ENCODE results near the gene ZBTB46.
"Not testable (repeated sequence)": the region's sequence is repeated elsewhere in the genome, so short reads cannot be mapped to it uniquely, and the experiment has no call there.

ZBTB46 gene

DNA sequence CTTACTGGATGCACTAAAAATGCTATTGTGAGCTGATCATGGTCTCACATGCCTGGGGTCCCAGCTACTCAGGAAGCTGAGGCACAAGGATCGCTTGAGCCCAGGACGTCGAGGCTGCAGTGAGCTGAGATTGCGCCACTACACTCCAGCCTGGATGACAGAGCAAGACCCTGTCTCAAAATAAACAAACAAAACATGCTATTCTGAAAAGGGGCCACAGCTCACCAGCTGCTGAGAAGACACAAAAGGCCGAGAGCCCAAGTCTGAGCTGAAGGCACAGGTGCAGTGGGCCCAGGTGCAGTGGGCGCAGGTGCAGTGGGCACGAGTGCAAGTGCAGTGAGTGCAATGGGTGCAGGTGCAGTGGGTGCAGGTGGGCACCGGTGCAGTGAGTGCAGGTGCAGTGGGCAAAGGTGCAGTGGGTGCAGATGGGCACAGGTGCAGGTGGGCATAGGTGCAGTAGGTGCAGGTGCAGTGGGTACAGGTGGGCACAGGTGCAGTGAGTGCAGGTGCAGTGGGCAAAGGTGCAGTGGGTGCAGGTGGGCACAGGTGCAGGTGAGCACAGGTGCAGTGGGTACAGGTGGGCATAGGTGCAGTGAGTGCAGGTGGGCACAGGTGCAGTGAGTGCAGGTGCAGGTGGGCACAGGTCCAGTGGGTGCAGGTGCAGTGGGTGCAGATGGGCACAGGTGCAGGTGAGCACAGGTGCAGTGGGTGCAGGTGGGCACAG is 16.0 kb downstream of the ZBTB46 start:
- DNase-seq (ENCODE audit: low read depth), result no peak

DNA sequence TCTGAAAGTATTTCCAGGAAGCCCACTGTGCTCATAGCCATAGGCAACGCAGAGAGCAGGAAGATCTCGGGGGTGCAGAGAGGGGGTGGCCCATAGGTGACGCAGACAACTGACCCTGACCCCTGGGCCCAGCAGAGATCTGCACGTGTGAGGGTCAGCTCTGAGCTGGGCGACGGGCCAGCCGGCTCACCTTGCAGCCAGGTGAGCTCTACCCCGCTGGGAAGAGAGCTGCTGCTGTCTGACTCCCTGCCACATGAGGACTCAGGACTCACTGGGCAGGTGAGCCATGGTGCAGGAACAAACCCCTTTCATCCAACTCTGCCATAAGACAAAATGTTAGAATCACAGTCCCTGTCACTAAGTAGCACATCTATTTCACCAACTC is 19.6 kb downstream of the ZBTB46 start:
- no peak for DNase-seq (ENCODE audit: low read depth)

DNA sequence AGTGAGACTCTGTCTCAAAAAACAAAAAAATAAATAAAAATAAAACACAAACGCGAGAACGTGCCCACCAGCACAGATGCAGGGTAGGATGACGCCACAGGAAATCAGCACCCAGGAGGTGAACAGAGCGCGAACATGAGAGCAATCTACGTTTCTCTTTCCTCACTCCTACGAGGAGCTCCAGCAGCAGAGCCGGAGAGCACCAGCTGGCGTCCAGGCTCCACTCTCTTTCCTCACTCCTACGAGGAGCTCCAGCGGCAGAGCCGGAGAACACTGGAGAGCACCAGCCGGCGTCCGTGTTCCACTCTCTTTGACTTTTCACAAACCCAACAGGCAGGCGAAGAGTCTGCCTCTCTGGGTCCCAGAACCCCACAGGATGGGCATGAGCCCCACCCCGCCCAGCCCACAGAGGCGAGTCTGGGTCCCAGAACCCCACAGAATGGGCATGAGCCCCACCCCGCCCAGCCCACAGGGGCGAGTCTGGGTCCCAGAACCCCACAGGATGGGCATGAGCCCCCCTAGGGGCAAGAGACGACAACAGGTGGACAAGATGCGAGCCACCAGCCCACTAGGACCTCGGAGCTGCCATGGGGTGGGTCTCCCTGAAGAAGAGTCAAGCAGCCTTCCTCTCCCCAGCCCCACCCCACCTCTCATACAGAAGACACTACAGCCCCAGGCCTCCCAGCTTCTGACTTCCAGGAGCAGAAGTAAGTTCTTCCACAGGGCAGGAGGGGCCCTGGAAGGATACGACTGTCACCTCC is 20.2 kb downstream of the ZBTB46 start:
- no peak for DNase-seq (ENCODE audit: low read depth)

DNA sequence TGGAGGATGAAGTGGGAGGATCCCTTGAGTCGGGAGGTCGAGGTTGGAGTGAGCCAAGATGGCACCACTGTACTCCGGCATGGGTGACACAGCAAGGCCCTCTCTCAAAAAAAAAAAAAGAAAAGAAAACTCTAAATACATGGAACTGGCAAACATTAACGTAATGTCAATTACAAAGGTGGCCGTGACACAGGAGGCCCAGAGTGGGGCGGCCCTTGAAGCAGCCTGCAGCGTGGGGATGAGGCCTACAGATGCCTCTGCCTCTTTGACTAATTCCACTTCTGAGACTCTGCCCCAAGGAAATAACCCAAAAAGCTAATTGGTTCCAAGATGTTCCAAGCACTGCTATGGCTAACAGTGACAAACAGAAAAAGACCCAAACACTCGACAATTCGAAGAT is 21.2 kb downstream of the ZBTB46 start:
- no peak for DNase-seq (ENCODE audit: low read depth)

DNA sequence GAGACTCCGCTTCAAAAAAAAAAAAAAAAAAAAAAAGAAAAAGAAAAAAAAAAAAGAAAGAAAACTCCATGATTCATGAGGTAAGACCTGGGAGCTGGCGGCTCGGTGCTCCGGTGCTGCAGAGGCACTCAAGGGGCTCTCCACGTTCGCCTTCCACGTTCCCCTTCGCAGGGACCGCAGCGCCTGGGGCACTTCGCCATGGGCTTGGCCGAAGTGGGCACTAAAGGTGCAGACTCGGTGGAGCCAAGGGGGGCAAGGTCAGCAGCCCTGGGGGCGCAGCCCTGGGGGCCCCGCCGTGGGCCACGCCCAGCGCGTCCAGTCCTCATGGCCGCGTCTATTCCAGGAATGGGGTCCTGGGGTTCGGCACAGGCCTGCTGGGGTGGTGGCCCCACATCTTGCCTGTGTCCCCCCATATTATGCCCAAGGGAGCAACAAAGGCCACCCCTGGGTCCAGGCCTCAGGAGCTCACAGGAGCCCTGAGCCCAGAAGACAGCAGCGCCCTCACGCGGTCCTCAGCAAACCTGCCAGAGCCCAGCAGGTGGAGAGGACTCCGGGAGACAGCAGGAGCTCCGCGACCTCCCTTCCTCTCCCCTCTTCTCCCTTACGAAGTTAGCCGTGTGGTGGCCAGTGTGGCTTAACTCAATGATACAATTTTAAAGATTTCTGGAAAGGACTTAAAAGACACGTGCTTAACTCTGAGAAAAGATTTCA is 21.9 kb downstream of the ZBTB46 start:
- no peak for DNase-seq (ENCODE audit: low read depth)

DNA sequence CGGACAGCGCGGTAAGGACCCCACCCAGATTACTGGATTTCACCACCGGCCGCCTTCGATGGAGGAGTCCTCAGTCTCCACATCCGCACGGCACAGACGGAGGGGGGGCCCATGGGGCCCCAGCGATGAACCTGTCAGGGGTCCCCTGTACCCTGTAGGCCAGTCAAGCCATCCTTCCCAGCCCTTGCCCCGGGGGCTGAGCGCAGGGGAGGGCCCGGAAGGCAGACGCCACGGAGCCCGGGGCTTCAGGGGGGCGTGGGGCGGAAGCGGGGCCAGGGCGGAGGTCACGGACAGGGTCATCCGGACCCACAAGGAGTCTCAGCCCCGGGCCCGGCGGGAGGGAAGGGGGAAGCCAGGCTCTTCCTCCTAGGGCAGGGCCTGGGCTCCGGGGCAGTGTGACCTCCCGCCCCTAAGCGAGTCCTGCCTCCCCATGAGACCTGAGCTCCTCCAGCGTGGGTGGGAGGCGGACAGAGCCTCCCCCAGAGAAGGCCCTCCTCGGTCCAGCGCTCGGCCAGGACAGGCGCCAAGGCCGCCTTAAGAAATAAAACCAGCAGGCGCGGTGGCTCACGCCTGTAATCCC is 22.8 kb downstream of the ZBTB46 start:
- DNase-seq (ENCODE audit: low read depth), result no peak

DNA sequence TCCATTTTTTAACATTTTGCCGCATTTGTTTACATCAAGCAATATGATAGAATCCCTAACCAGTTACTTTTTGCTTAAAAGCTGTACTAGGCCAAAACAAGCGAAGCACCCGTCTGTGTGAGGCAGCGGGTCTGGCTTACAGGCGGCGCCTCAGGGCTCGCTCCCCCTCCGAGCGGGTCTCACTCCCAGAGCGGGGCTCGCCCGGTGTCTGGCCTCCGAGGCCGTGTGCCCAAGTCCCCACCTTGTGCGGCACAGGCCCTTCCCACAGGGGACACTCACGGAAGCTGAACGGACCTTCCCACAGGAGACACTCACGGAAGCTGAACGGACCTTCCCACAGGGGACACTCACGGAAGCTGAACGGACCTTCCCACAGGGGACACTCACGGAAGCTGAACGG is 23.4 kb downstream of the ZBTB46 start:
- no peak for DNase-seq (ENCODE audit: low read depth)

DNA sequence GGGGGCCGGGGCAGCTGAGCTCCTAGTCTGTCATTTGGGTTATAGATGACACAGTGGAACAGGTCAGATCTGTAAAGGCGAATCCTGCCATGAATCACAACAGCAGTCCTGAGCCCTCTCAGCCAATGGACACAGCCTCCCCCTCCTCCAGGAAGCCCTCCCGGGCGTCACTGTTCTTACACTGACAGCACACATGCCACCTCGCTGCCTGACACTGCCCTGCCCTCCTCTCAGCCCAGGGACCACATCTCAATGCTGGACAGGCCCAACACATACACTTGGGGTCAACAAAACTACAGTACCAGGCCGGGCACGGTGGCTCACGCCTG is 26.8 kb downstream of the ZBTB46 start:
- DNase-seq (ENCODE audit: low read depth), result no peak

DNA sequence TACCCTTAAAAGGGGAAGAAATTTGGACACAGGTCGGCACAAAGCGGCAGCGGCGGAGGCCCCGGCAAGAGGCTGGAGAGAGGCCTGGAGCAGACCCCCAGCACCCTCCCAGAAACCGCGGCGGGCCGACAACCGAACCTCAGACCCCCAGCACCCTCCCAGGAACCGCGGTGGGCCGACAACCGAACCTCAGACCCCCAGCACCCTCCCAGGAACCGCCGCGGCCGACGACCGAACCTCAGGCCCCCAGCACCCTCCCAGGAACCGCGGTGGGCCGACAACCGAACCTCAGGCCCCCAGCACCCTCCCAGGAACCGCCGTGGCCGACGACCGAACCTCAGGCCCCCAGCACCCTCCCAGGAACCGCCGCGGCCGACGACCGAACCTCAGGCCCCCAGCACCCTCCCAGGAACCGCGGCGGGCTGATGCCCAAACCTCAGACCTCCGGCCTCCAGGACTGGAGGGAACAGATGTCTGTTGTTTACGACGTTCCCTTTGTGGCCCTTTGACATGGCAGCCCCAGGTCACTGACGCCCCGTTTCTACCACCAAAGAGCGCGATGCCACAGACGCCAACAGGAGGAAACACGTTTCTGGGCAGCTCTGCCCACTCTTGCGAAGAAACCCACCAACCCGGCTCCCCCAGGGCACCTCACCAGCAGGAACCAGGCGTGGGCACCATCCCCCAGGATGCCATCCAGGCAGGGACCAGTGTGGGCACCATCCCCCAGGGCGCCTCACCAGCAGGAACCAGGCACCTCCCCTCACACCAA is 28.4 kb downstream of the ZBTB46 start:
- DNase-seq (ENCODE audit: low read depth), result no peak

DNA sequence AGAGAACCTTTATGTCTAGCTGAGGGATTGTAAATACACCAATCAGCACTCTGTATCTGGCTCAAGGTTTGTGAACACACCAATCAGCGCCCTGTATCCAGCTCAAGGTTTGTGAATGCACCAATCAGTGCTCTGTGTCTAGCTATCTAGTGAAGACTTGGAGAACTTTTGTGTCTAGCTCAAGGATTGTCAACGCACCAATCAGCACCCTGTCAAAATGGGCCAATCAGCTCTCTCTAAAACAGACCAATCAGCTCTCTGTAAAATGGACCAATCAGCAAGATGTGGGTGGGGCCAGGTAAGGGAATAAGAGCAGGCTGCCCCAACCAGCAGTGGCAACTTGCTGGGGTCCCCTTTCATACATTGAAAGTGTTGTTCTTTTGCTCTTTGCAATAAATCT is 29.9 kb downstream of the ZBTB46 start:
- not testable (repeated sequence) for DNase-seq (ENCODE audit: low read depth)

DNA sequence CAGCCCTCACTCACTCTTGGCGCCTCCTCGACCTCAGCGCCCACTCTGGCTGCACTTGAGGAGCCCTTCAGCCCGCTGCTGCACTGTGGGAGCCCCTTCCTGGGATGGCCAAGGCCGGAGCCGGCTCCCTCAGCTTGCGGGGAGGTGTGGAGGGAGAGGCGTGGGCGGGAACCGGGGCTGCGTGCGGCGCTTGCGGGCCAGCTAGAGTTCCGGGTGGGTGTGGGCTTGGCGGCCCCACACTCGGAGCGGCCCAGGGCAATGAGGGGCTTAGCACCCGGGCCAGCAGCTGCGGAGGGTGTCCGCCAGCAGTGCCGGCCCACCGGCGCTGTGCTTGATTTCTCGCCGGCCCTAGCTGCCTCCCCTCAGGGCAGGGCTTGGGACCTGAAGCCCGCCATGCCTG is 30.7 kb downstream of the ZBTB46 start:
- DNase-seq (ENCODE audit: low read depth), result not testable (repeated sequence)

DNA sequence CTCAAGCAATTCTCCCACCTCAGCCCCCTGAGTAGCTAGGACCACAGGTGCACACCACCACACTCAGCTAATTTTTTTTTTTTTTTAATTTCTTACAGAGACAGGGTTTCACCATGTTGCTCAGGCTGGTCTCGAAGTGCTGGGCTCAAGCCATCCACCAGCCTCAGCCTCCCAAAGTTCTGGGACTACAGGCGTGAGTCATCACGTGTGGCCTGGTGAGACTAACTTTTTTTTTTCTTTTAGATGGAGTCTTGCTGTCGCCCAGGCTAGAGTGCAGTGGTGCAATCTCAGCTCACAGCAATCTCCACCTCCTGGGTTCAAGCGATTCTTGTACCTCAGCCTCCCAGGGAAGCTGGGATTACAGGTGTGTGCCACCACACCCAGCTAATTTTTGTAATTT is 31.9 kb downstream of the ZBTB46 start:
- DNase-seq (ENCODE audit: low read depth), result not testable (repeated sequence)

DNA sequence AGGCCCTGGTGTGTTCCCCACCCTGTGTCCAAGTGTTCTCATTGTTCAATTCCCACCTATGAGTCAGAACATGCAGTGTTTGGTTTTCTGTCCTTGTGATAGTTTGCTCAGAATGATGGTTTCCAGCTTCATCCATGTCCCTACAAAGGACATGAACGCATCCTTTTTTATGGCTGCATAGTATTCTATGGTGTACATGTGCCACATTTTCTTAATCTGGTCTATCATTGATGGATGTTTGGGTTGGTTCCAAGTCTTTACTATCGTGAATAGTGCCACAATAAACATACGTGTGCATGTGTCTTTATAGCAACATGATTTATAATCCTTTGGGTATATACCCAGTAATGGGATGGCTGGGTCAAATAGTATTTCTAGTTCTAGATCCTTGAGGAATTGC is 33.9 kb downstream of the ZBTB46 start:
- not testable (repeated sequence) for DNase-seq (ENCODE audit: low read depth)

DNA sequence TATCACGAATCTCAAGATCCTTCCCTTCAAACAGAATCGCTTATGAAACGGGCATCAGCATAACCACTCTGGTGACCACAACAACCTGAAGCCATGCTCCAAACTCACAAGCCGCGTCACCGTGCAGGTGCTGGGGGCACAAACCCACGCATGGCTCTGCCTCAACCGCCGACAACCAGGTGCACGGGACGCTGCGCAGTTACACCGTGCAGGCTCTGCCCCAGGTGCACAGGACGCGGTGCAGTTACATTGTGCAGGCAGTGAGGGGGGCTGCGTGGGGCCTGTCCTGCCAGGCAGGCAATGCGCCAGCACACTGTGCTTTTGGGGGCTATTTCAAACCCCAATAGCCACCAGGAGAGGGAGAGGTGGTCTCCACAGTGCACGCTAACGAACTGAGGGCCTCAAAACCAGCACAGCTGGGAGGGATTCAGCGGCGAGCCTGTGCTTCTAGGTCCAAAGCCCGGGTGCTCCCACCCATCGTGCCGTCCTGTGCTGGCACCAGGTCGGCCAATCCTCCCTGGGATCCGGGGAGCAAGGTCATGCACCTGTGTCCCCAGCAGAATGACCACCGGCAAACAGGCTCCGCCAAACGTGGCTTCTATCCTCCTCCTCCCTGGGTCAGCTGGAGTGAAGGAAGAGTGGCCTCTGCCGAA is 35.8 kb downstream of the ZBTB46 start:
- DNase-seq (ENCODE audit: low read depth), result no peak

DNA sequence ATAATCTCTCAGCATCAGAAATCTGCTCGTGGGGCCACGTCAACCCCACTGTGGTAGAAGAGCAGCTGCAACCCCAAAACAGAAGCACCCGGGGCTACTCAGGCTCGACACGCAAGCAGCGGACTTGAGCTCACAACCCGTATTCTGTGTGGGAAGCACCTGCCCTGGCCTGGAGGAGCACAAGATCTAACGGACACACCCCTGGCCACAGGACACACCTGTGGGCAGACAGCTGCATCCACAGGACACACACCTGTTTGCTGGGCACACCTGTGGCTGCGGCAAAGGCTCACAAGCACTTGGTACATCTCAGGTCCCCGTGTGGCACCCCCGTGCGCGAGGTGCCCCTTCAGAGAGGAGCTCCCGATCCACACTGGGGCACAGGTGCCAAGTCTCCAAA is 36.5 kb downstream of the ZBTB46 start:
- DNase-seq (ENCODE audit: low read depth), result no peak

DNA sequence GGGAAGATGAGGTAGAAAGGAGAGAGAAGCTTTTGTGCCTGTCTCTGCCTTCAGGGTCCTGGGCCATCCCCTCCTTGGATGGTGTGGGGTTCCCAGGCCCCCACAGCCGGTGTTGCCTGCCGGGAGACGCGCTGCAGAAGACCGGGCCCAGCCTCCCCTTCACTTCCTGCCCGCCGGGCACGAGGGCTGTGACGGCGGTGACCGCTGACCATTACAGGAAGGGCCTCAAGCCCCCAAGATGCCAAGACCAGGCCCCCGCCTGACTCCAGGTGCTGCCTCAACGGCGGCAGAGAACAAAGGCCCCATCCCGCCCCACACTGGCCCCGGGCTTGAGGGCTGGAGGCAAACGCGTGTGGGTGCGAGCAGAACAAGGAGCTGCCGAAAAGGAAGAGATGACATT is 38.2 kb downstream of the ZBTB46 start:
- DNase-seq (ENCODE audit: low read depth), result no peak

DNA sequence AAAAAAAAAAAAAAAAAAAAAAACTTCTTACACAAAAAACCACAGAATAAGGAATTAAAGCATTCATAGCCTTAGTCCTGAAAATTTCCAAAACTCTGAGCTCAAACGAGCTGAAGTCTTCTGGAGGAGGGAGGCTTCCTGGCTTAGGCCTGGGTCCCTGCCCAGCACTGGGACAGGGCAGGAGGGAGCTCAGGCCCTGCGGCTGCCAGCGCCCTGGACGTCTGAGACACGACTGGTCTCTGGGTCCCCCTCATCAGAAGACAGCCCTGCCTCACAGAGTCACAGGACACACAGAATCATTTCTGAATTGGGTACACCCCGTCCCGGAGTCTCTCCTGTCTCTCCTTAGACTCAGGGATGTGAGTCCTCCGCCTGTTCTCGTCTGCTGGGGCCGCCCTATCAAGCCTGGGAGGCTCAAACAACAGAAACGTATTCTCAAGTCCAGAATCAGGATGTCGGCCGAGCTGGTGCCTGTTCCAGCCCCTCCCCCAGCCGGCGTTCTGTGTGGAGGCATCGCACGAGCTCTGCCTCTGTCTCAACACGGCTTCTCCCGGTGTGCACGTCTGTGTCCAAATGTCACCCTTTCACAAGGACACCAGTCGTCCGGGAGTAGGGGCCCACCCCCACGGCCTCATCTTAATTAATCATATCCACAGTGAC is 39.4 kb downstream of the ZBTB46 start:
- DNase-seq (ENCODE audit: low read depth), result no peak

DNA sequence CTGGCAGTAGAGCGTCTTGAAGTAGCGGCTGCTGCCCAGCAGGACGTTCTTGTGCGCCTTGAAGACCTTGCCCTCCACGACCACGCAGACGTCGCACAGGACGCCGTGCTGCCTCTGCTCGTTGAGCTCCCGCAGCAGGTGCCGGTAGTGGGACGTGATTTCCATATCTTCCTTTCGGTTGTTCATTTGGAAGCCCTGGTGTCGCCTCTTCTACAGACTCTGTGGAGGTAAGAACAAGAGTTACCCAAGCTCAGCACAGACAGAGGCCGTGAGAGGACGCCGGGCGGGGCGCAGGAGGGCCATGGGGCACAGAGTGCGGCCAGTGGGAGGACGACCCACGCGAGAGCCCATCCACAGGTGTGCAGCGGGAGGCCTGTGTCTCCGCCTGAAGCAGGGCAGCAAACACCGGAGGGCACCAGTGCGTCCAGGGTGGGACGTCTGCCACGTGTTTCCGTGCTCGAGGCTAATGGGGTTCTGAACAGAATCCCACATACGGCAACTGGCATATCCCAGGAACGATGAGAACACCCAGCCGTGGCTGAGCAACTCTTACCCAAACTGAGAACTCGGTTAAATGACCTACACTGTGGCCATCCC is 40.4 kb downstream of the ZBTB46 start:
- DNase-seq (ENCODE audit: low read depth), result no peak

DNA sequence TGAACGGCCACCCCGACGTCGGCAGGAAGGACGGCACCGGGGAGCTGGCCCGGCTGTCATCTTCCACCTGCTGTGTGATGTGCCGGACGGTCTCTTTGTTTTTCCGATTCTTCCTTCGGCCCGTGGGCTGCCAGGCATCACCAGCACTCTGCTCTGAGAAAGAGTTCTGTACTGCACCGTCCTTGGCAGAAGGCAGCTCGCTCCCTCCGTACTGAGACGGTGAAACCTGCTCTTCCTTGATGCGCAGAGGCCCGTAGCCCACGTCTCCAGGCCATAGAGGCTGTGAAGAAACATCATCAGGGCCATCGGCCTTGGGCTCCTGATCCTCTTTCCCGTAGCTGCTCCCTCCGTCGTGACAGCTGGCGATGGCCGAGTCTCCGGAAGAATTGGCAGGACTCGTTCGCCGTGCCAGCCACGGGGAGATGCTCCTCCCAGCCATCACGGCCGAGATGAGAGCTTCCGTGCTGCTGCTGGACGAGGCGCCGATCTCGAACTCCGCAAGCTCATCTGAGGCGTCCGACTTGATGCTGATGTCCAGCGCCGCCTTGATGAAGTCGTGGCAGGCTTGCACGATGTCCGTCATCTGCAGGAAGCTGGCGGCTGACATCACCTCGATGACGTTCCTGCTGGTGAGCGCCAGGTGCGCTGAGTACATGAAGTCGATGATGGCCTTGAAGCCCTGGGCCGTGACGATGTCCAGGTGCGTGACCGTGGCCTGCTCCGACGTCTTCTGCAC is 41.1 kb downstream of the ZBTB46 start:
- no peak for DNase-seq (ENCODE audit: low read depth)

DNA sequence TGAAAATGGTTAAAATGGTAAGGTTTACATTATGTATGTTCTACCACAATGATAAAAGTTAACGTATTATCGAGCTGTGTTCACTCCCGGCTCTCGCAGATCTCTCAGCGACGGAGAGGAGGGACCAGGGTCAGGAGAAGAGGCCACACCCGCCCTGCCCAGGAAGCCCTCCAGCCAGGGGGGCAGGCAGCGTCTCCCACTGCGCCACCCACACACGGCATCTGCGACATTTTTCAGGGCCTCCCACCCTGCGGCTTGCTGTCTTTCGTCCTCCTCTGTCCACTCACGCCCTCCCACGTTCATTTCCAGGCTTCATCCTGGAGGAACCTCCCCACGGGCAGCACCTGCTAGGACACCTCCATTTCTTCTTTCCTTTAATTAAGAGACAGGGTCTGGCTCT is 43.3 kb downstream of the ZBTB46 start:
- DNase-seq (ENCODE audit: low read depth), result no peak
